IMR-90 (cell line): ENCODE data around the gene PLD6. TPM values are rescaled to one million over a fixed set of nuclear protein-coding genes. Genes with fewer than 3 reads are reported as not detected.

Experiments used
- ATAC-seq: fragments of 200-7000 bp; cut with Tn5 transposase; 2 replicates; pipeline ENCODE4 v1.9.1; 2020; ENCODE audit warnings: low read depth, mild to moderate bottlenecking, moderate library complexity
- BruUV-seq: library from RNA; stranded (reverse); fragments of 400-500 nt; replicated peaks from 2 replicates; lab custom pipeline; 2021; lab: Mats Ljungman, UMichigan
- CTCF ChIA-PET: fragments of 300-600 bp; formaldehyde crosslinking; extraction: SDS; loops from one replicate; lab custom pipeline; 2021; ENCODE audit warnings: antibody characterized with exemption; lab: Yijun Ruan, JAX
- POLR2A ChIA-PET: fragments of 300-600 bp; sonication (Branson Sonifier 250); formaldehyde crosslinking; loops from one replicate; lab custom pipeline; 2022; ENCODE audit warnings: antibody characterized with exemption; ENCODE audit not compliant: unreplicated experiment; lab: Charles Lee
- DNase-seq: peaks from one replicate; pipeline ENCODE4 v3.0.0; 2013
- H2AFZ ChIP-seq: replicated peaks from 2 replicates; pipeline ENCODE3; 2013; ENCODE audit warnings: low read length, mild to moderate bottlenecking; ENCODE audit not compliant: poor library complexity
- H2AK5ac ChIP-seq: 2 replicates; pipeline ENCODE4 v1.6.1; 2013; ENCODE audit warnings: low read depth, low read length, inconsistent platforms
- H2AK9ac ChIP-seq: replicated peaks from 2 replicates; pipeline ENCODE3; 2013; ENCODE audit warnings: mild to moderate bottlenecking, low read depth, low read length, moderate library complexity; ENCODE audit not compliant: poor library complexity
- H2BK120ac ChIP-seq: 2 replicates; pipeline ENCODE4 v1.6.1; 2013; ENCODE audit warnings: low read depth, low read length, inconsistent platforms
- H2BK15ac ChIP-seq: 3 replicates; pipeline ENCODE4 v1.6.1; 2013; ENCODE audit warnings: low read depth, low read length, inconsistent platforms
- H2BK20ac ChIP-seq: 2 replicates; pipeline ENCODE4 v1.6.1; 2013; ENCODE audit warnings: low read depth, mild to moderate bottlenecking, inconsistent platforms, low read length, moderate library complexity
- H2BK5ac ChIP-seq: 2 replicates; pipeline ENCODE4 v1.6.1; 2013; ENCODE audit warnings: mild to moderate bottlenecking, low read depth, low read length, inconsistent platforms; ENCODE audit not compliant: poor library complexity, severe bottlenecking
- H3K14ac ChIP-seq: replicated peaks from 2 replicates; pipeline ENCODE4 v1.6.1; 2013; ENCODE audit warnings: low read depth, low read length, inconsistent platforms
- H3K18ac ChIP-seq: 2 replicates; pipeline ENCODE4 v1.6.1; 2013; ENCODE audit warnings: low read depth, low read length, control low read depth
- H3K23ac ChIP-seq: 2 replicates; pipeline ENCODE4 v1.6.1; 2013; ENCODE audit warnings: low read depth, low read length, inconsistent platforms
- H3K27ac ChIP-seq: 2 replicates; pipeline ENCODE4 v1.5.1; 2013; ENCODE audit warnings: mild to moderate bottlenecking, control low read depth, low read length; ENCODE audit not compliant: insufficient read depth
- H3K27me3 ChIP-seq: 2 replicates; pipeline ENCODE4 v1.6.1; 2013; ENCODE audit warnings: low read length; ENCODE audit not compliant: control insufficient read depth, insufficient read depth
- H3K36me3 ChIP-seq: 2 replicates; pipeline ENCODE4 v1.6.1; 2013; ENCODE audit warnings: low read length, mixed read lengths; ENCODE audit not compliant: control insufficient read depth, insufficient read depth
- H3K4ac ChIP-seq: 2 replicates; pipeline ENCODE4 v1.6.1; 2013; ENCODE audit warnings: low read depth, low read length, inconsistent platforms
- H3K4me1 ChIP-seq: 2 replicates; pipeline ENCODE4 v1.6.1; 2013; ENCODE audit warnings: low read length, mixed read lengths; ENCODE audit not compliant: control insufficient read depth, insufficient read depth
- H3K4me2 ChIP-seq: 2 replicates; pipeline ENCODE4 v1.6.1; 2013; ENCODE audit warnings: low read depth, mild to moderate bottlenecking, control low read depth, low read length, moderate library complexity
- H3K4me3 ChIP-seq: 2 replicates; pipeline ENCODE4 v1.5.1; 2013; ENCODE audit warnings: low read depth, mild to moderate bottlenecking, control low read depth, low read length, moderate library complexity; ENCODE audit not compliant: insufficient read depth
- H3K56ac ChIP-seq: 2 replicates; pipeline ENCODE4 v1.6.1; 2013; ENCODE audit warnings: low read length, inconsistent platforms; ENCODE audit not compliant: insufficient read depth; ENCODE audit errors: extremely low read depth
- H3K79me1 ChIP-seq, 2 experiments: 2 replicates each; pipeline ENCODE4 v1.6.1; 2013; ENCODE audit warnings: low read length in 2 of 2, inconsistent platforms in 1 of 2, low read depth in 1 of 2
- H3K9ac ChIP-seq: 2 replicates; pipeline ENCODE4 v1.6.1; 2013; ENCODE audit warnings: low read depth, low read length, control low read depth
- H3K9me1 ChIP-seq: 2 replicates; pipeline ENCODE4 v1.6.1; 2013; ENCODE audit warnings: low read length, inconsistent platforms; ENCODE audit not compliant: insufficient read depth
- H3K9me3 ChIP-seq: 2 replicates; pipeline ENCODE4 v1.6.1; 2013; ENCODE audit warnings: low read length; ENCODE audit not compliant: control insufficient read depth, insufficient read depth
- H4K20me1 ChIP-seq: 2 replicates; pipeline ENCODE4 v1.6.1; 2013; ENCODE audit warnings: low read length, inconsistent platforms; ENCODE audit not compliant: insufficient read depth
- H4K5ac ChIP-seq: 2 replicates; pipeline ENCODE4 v1.6.1; 2013; ENCODE audit warnings: mild to moderate bottlenecking, low read depth, low read length, control low read depth
- H4K8ac ChIP-seq, 2 experiments: 2 replicates each; pipeline ENCODE4 v1.6.1; 2013; ENCODE audit warnings: low read depth in 2 of 2, low read length in 2 of 2, control low read depth in 1 of 2, inconsistent platforms in 1 of 2
- H4K91ac ChIP-seq: 2 replicates; pipeline ENCODE4 v1.6.1; 2013; ENCODE audit warnings: low read depth, low read length, inconsistent platforms; ENCODE audit not compliant: insufficient read depth
- CEBPB ChIP-seq: IDR thresholded peaks from 2 replicates; pipeline ENCODE4 v1.6.1; 2012; ENCODE audit warnings: low read depth, low read length, improper control_type of control experiment
- CHD1 ChIP-seq: IDR thresholded peaks from 2 replicates; pipeline ENCODE4 v1.6.1; 2012; ENCODE audit warnings: low read depth, low read length, improper control_type of control experiment
- CTCF ChIP-seq: conservative IDR thresholded peaks from 2 replicates; pipeline ENCODE4 v1.5.1; 2012; ENCODE audit warnings: mild to moderate bottlenecking, low read depth, low read length, improper control_type of control experiment
- ELK1 ChIP-seq: fragments of 150-350 bp; IDR thresholded peaks from 2 replicates; pipeline ENCODE4 v1.6.1; 2016; ENCODE audit warnings: low read depth, mild to moderate bottlenecking, low read length, moderate library complexity, borderline replicate concordance
- FOS ChIP-seq: fragments of 150-350 bp; IDR thresholded peaks from 2 replicates; pipeline ENCODE4 v1.6.1; 2016; ENCODE audit warnings: low read depth, low read length
- MAFK ChIP-seq: IDR thresholded peaks from 2 replicates; pipeline ENCODE4 v1.6.1; 2012; ENCODE audit warnings: low read depth, low read length, improper control_type of control experiment
- MXI1 ChIP-seq: IDR thresholded peaks from 2 replicates; pipeline ENCODE4 v1.6.1; 2012; ENCODE audit warnings: low read depth, mild to moderate bottlenecking, low read length, moderate library complexity, borderline replicate concordance
- POLR2A ChIP-seq: IDR thresholded peaks from 2 replicates; pipeline ENCODE4 v1.6.1; 2012; ENCODE audit warnings: mild to moderate bottlenecking, low read depth, low read length
- RAD21 ChIP-seq: IDR thresholded peaks from 2 replicates; pipeline ENCODE4 v1.6.1; 2012; ENCODE audit warnings: low read length, improper control_type of control experiment
- RCOR1 ChIP-seq: IDR thresholded peaks from 2 replicates; pipeline ENCODE4 v1.6.1; 2012; ENCODE audit warnings: mild to moderate bottlenecking, low read length, improper control_type of control experiment; ENCODE audit not compliant: insufficient replicate concordance
- RFX5 ChIP-seq: IDR thresholded peaks from 2 replicates; pipeline ENCODE4 v1.8.0; 2012; ENCODE audit warnings: low read depth, mild to moderate bottlenecking, low read length, moderate library complexity
- SMC3 ChIP-seq: fragments of 150-350 bp; IDR thresholded peaks from 2 replicates; pipeline ENCODE4 v1.6.1; 2016; ENCODE audit warnings: low read depth, mild to moderate bottlenecking, antibody characterized with exemption, low read length, moderate library complexity
- USF2 ChIP-seq: fragments of 150-350 bp; IDR thresholded peaks from 2 replicates; pipeline ENCODE4 v1.6.1; 2017; ENCODE audit warnings: mild to moderate bottlenecking, antibody characterized with exemption, low read length, low read depth
- WGBS, 2 experiments: methylation state at CpG; one replicate each; pipeline versions ENCODE4 v1.1.5 to v1.1.7; 2013; ENCODE audit warnings: missing lambda C conversion rate in 2 of 2; ENCODE audit not compliant: insufficient read length in 1 of 2; ENCODE audit errors: extremely low coverage in 2 of 2; 5-methylcytosine and 5-hydroxymethylcytosine counted together
- dilution Hi-C: fragments of 300-500 bp; cut with HindIII; formaldehyde crosslinking; loops from one replicate; pipeline ENCODE4 v1.14.3; 2018; ENCODE audit warnings: low sequenced_read_pairs; ENCODE audit not compliant: unreplicated experiment
- in situ Hi-C: fragments of 300-500 bp; cut with MboI; formaldehyde crosslinking; loops from 3 replicates; pipeline ENCODE4 v1.14.3; 2019; ENCODE audit warnings: low sequenced_read_pairs, inconsistent platforms, mixed read lengths
- intact Hi-C: fragments of 100-400 bp; cut with micrococcal nuclease; formaldehyde crosslinking; loops from 2 replicates; pipeline ENCODE4 v1.10.0; 2022
- polyA plus RNA-seq, 3 experiments: library from polyadenylated mRNA; depleted of rRNA; stranded (reverse); fragments of >200 nt; gene quantifications; 2 replicates each; pipeline ENCODE4 v1.2.3, GENCODE V29; 2012; ENCODE audit warnings: low replicate concordance in 1 of 3
- total RNA-seq: library from RNA; depleted of rRNA; stranded (reverse); fragments of >200 nt; gene quantifications from 2 replicates; pipeline ENCODE4 v1.2.3, GENCODE V29; 2012

Gene PLD6
- total and polyA plus RNA-seq, 2 of the 4 experiments (the other 2 are of a cell fraction) = 1.1 to 1.5 TPM

- Histone ChIP-seq H3K27me3 (no peaks in the 10 kb centered on the region), H3K56ac (no peak overlapping the region; the same call in 1 of the 2 replicates), H4K8ac (no peak overlapping the region), H3K4me3 (no peak overlapping the region), H2AFZ (no peak overlapping the region), H3K18ac (no peak overlapping the region), H3K9me3 (no peaks in the 10 kb centered on the region), H4K5ac (no peak overlapping the region), H3K4me1 (no peaks in the 10 kb centered on the region), H2BK20ac (no peak overlapping the region), H3K9me1 (peaks cover 6% of the 10 kb centered on the region), H2BK120ac (no peak overlapping the region), H3K27ac (no peak overlapping the region), H3K23ac (no peak overlapping the region), H2AK5ac (no peak overlapping the region), H3K4me2 (no peak overlapping the region), H2BK5ac (no peak overlapping the region), H3K9ac (no peak overlapping the region), H4K91ac (no peak overlapping the region), H2BK15ac (no peak overlapping the region), H3K36me3 (peaks cover 77% of the 10 kb centered on the region), H3K4ac (no peak overlapping the region), H3K79me1 (peaks cover 0 to 15% of the 10 kb centered on the region in 2 experiments; a peak in 2 of 4 replicates), H4K20me1 (no peaks in the 10 kb centered on the region), H2AK9ac (no peak overlapping the region), H3K14ac (no peak overlapping the region)
- CTCF ChIA-PET = no interaction called here
- dilution Hi-C loops (no loop called here), in situ Hi-C loops (no loop called here), intact Hi-C loops (no loop called here)
- DNase-seq (peak; percentile 31), ATAC-seq (no peak)
- WGBS, 2 experiments = no CpG with 5 or more reads among the region's 2 CpGs
- POLR2A ChIA-PET = no interaction called here
- TF ChIP-seq SMC3 (no peak), CEBPB (no peak), POLR2A (no peak), MXI1 (no peak), USF2 (no peak), RFX5 (no peak), RAD21 (no peak), FOS (no peak), MAFK (no peak), CTCF (no peak), CHD1 (no peak), ELK1 (no peak), RCOR1 (no peak)
- BruUV-seq = no TSS peak
These were observed 26.7 kb downstream of the PLD6 start for GRCh38 chr17:17179371-17179827.
